Left cardiac atrium (tissue), 4 donors: Measurements from ENCODE around the gene POP4. TPM values are rescaled to one million over a fixed set of nuclear protein-coding genes. Genes with fewer than 3 reads are reported as not detected.
A peak's percentile ranks its signal among the peaks of the same experiment; 100 is the strongest.
"Not testable (repeated sequence)": the region's sequence is repeated elsewhere in the genome, so short reads cannot be mapped to it uniquely, and the experiment has no call there.

Source experiments
- ATAC-seq, 2 donors: fragments of 200-7000 bp; cut with Tn5 transposase; one replicate each; pipeline ENCODE4 v1.9.1; 2020; ENCODE audit warnings: mild to moderate bottlenecking in 2 of 2, moderate library complexity in 2 of 2
- DNase-seq: peaks from one replicate; pipeline ENCODE4 v3.0.0-alpha.2; 2020
- intact Hi-C, 2 donors: fragments of 100-400 bp; cut with DNase I; formaldehyde crosslinking; loops; one replicate each; pipeline versions ENCODE4 v1.14.1 to v1.15.1; 2022 to 2023
- long read RNA-seq: library from polyadenylated mRNA; unstranded; transcript quantifications from one replicate; pipeline ENCODE4 v2.0.0, GENCODE V29; 2021
- total RNA-seq, 2 donors: library from RNA; stranded (reverse); fragmentation: NEBNext Ultra II Directional; extraction: Animal tissue kit (Norgen Biotek cat#: 25700); gene quantifications; one replicate each; pipeline ENCODE4 v1.2.1, GENCODE V29; 2021
- donor health status: DM: no; HTN: yes; CAD: no.
- donor health status: DM: no; HTN: yes; CAD: no; lungs with severe emphysema.
- donor health status: DM: yes; HTN: yes; CAD: no.
- donor health status: Dilated cardiomyopathy.

Gene POP4, protein sequence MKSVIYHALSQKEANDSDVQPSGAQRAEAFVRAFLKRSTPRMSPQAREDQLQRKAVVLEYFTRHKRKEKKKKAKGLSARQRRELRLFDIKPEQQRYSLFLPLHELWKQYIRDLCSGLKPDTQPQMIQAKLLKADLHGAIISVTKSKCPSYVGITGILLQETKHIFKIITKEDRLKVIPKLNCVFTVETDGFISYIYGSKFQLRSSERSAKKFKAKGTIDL
- total RNA-seq, result 10 to 100 TPM; 48.7 to 50.8 TPM
- long read RNA-seq, transcript POP4-202 (7 exons, 3,385 nt), result major isoform, 6 of 9 reads
- long read RNA-seq, partial matches to known transcripts, result 1 of 9 reads
- long read RNA-seq, other reads (novel, unspliced or antisense), result 2 of 9 reads

GRCh38 chr19:29605653-29606419, at the start of gene POP4:
Gene POP4, plus strand, starts transcription at chr19:29606283. Its CDS starts 36 bp downstream, at chr19:29606319.
- intact Hi-C loops, result loop anchor here in 1 of 2 donors (5.0 kb wide), 1 partner anchor 111 kb away; the partner anchor contains the start of gene C19orf12
- peak; percentile 97 for ATAC-seq

DNA sequence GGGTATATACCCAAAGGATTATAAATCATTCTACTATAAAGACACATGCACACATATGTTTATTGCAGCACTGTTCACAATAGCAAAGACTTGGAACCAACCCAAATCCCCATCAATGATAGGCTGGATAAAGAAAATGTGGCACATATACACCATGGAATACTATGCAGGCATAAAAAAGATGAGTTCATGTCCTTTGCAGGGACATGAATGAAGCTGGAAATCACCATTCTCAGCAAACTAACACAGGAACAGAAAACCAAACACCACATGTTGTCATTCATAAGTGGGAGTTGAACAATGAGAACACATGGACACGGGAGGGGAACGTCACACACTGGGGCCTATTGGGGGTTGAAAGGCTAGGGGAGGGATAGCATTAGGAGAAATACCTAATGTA, 47.0 kb upstream of the POP4 start:
- intact Hi-C loops, ATAC-seq, DNase-seq: not testable (repeated sequence)

More at GRCh38 chr19:29605653-29606419, at the start of gene POP4:
- peak; percentile 99 for DNase-seq

DNA sequence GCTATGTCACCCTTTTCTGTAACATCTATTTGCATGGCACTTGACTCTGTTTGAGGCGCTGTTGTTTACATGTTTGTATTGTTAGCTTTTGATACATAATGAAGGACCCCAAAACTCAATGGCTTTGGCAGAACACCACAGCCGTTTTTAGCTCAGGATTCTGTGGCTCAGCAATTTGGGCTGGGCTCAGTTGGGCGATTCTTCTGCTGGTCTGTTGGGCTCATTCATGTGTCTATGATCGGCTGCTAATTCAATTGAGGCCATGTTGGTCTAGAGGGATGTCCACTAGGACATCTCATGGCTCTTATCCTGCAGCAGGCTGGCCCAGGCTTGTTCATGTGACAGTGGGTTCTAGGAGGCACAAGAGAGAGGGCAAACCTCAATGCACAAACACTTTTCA, 46.3 kb upstream of the POP4 start:
- intact Hi-C loops, result no loop called here
- no peak for DNase-seq
- no peak for ATAC-seq

- intact Hi-C loops, result no loop called here
- no peak for DNase-seq
- no peak for ATAC-seq
These were observed 45.6 kb upstream of the POP4 start for GRCh38 chr19:29560313-29561075.

DNA sequence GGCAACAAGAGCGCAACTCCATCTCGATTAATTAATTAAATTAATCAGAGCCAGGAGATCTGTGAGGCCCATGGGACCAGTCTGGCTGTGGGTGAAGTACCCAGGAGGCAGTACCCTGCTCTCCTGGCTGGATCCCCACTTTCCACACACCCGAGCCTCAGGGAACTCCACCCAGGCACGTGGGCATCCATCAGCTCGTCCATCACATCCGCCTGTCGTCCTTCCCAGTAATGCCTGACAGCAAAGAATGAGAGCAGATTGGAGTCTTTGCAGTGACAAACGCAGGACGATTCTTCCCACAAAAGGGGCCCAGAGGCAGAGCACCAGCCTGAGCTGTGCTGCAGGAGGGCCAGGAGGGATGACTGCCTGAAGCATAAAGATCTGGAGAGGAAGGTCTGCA, 44.5 kb upstream of the POP4 start:
- ATAC-seq (no peak), DNase-seq (no peak)
- intact Hi-C loops, result no loop called here

DNA sequence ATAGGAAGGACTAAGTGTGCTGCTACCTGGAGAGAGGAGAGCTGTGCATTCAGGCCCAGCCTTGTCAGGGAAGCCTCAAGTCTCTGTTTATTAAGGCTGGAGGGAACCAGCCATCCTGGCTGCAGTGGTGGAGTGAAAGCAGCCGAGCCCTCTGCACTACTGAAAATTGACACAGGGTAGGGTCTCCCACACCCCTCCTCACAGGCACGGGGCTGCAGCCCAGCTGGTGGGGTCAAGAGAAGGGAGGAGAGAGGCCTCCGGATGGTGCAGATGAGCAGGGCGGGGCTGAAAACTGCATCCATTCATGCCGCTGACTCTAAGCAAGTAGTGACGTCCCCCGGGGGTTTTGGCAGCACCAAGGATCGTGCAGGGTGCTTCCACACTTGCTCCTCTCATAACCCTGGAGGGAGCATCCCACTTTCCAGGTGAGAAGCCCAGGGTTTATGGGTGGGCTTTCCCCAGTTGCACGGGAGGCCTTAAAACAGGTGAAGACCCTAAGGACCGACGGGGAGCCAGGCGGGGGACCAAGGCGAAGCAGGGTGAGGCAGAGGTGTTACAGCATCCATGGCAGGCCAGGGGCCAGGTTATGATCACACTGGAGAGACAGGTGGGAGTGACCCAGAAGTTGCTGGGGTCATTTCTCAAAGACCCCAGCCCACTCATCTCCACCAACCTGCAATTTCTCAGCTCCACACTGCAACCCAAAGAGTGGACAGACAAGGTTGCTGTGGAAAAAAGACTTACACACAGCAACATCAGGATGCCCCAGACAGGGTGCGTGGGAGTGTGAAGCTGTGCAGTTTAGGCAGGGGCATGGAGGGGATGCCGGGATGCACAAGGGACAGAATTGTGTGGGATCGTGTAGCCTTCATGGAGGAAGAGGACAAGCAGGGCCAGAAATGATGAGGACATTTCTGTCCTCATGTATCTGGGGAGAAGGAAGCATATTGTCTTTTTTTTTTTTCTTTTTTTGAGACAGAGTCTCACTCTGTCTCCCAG, 43.5 kb upstream of the POP4 start:
- DNase-seq, result no peak
- intact Hi-C loops, result no loop called here
- ATAC-seq, result no peak

- intact Hi-C loops, result no loop called here
- ATAC-seq (no peak), DNase-seq (no peak)
These were observed 42.5 kb upstream of the POP4 start for GRCh38 chr19:29563486-29564101.

GRCh38 chr19:29564574-29565005, 41.5 kb upstream of the POP4 start:
- DNase-seq, result no peak
- ATAC-seq, result no peak
- intact Hi-C loops, result no loop called here

DNA sequence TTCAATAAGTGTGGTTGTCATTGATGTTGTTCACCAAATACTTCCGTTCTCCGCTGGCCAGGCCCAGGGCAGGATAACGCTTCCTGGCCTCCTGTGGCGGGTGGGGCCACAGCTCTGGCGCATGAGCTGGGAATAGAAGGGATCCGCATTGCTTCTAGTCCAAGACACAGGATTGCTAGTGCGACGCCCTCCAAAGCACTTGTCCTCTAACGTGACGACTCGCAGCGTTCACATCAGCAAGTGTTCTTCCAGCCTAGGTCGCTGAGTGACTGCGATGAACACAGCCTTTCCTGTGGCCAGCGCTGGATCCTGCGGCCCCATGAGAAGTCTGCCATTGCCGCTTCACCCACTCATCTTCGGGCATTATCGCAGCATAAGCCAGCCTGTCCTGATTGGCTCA, 40.9 kb upstream of the POP4 start:
- DNase-seq (no peak), ATAC-seq (no peak)
- intact Hi-C loops, result no loop called here

- DNase-seq (no peak), ATAC-seq (no peak)
- intact Hi-C loops, result no loop called here
These were observed 39.5 kb upstream of the POP4 start for GRCh38 chr19:29566496-29567054.

GRCh38 chr19:29567366-29567915, 38.6 kb upstream of the POP4 start:
- intact Hi-C loops, result no loop called here
- no peak for ATAC-seq

DNA sequence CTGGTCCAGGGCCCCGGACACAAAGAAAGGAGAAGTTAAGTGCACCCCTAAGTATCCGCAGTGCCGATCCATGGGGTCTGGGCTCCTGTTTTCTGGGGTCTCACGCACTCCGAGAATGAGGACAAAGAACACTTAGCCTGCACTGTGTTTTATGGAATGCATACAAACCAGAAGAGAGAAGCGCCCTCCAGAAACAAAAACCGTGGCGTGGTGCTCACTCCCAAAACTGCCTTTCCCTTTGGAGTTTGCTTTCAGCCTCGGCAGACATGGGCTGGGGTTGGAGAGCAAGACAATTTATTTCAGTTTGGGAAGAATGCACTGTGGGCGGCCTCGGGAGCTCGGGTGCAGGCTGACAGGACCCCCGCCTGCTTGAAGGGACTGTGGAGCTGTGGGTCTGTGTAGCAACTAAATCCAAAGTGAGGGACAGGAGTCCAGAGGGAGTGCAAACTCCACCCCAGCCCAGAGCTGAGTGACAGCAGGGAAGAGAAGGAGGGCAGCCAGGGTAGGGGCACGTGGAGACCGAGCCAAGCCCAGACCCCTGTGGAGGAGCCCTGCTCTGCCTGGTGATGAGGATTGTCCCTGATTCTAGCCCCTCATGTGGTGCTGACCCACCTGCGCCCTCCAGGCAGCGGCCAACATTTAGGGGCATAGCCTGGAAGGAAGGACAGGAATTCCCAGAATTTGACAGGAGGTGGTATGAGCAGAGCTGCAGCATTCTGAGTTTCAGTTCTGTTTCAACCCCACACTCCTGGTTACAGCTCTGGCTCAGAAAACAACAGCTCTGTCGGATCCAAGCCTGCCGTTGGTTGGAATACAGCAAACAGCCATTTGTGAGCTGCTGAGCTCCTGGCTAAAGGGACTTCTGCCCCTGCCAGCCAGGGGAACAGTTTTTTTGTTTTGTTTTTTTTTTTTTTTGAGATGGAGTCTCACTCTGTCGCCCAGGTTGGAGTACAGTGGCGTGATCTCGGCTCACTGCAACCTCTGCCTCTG, 37.8 kb upstream of the POP4 start:
- DNase-seq (no peak), ATAC-seq (no peak)
- intact Hi-C loops, result no loop called here

More at GRCh38 chr19:29567366-29567915, 38.6 kb upstream of the POP4 start:
- no peak for DNase-seq

DNA sequence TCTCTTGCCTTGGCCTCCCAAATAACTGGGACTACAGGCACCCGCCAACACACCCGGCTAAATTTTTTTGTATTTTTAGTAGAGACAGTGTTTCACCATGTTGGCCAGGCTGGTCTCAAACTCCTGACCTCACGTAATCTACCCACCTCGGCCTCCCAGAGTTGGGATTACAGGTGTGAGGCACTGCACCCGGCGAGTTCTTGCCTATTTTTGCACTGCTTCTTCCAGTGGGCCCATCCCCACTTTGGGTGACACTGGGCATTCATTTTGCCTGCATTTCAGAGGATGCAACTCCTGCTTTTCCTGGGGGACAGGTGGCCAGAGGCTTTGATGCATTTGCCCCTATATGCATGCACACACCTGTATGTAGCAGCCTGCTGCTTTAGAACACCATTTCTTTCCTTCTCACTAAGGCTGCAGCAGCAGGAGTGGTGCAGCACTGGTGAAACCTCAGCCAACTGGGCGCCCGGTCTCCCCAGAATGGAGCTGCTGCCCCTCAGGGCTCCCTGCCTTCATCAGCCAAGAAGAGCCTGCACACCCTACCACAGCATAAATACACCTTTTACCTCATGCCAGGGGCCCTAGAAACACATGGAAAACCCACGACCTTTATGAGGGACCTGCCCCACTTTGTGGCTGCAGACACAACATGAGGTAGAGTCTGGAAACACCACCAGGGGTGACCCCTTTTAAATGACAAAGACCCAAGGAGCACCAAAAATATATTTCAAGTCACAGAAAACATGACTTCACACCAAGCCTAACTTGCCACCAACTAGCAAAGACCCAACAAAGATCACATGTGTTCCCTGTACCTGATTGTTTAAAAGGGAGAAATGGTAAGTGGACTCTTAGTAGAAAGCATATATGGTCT, 36.8 kb upstream of the POP4 start:
- DNase-seq (no peak), ATAC-seq (no peak)
- intact Hi-C loops, result no loop called here

- no peak for DNase-seq
- intact Hi-C loops, result no loop called here
- no peak for ATAC-seq
These were observed 34.9 kb upstream of the POP4 start for GRCh38 chr19:29571181-29571580.

GRCh38 chr19:29573486-29573885, 32.6 kb upstream of the POP4 start:
- DNase-seq (no peak), ATAC-seq (no peak)
- intact Hi-C loops, result no loop called here
